GM18951 (cell line): ENCODE measurements around the gene DYNLRB1.
"Not testable (repeated sequence)": the region's sequence is repeated elsewhere in the genome, so short reads cannot be mapped to it uniquely, and the experiment has no call there.

ENCODE experiments used
- POLR2A ChIP-seq: IDR thresholded peaks from 4 replicates; pipeline ENCODE4 v1.6.1; 2011; ENCODE audit warnings: mild to moderate bottlenecking; ENCODE audit not compliant: insufficient read length, insufficient read depth; ENCODE audit errors: extremely low read depth
- in situ Hi-C: fragments of 300-500 bp; cut with MboI; formaldehyde crosslinking; loops from one replicate; pipeline ENCODE4 v1.12.0; 2022; ENCODE audit warnings: low sequenced_read_pairs, mixed read lengths, inconsistent platforms; ENCODE audit not compliant: unreplicated experiment

DYNLRB1 gene

DNA sequence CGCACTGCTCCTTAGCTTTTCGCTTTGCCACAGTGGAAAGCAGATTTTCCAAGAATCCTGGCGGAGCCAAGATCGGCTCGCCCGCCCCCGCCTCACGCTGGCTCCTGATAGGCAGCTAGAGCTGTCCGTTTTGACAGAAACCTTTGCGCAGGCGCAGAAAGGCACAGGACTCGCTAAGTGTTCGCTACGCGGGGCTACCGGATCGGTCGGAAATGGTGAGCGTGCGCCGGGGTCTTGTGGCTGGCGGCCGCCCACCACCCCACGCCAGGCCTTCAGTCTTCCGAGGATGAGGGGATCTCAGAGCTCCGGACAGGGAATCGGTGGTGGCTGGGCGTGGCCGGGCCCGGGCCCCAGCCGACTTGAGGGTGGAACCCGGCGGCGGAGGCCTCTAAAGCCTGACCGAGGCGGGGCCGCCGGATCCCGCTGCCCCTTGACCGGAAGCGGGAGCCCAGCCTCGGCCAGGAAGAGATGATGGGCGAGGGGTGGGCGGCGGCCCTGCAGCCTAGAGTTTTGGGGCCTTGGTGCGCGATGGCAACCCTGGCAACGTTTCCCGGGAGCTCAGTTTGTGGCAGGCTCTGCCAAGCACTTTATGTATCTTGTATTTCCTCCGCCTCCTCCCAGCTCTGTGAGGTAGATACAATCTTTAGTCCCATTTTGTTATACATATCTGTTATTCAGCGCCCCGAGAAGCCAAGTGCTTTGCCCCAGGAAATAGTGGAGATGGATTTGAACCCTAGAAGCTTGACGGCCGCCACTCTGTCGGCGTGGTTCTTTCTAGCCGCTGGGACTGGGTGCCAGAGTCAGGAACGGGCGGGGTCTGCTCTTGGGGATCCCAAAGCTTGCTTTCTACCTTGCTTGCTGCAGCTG lies at the start of gene DYNLRB1:
Gene DYNLRB1 (plus strand): TSS at position 176 of the 867 bp plus-strand sequence. CDS start 37 bp downstream, at position 213.
- TF ChIP-seq POLR2A, result peak; percentile 78
- in situ Hi-C loops, result loop anchor here (10.0 kb wide), 1 partner anchor 202 kb away; no protein-coding TSS in a partner anchor

- in situ Hi-C loops, result no loop called here
These were observed 47.3 kb upstream of the DYNLRB1 start for GRCh38 chr20:34468951-34469350.

GRCh38 chr20:34472246-34472925 lies 43.8 kb upstream of the DYNLRB1 start:
- in situ Hi-C loops, result no loop called here
- no peak for TF ChIP-seq POLR2A

More at GRCh38 chr20:34468951-34469350, 47.3 kb upstream of the DYNLRB1 start:
- TF ChIP-seq POLR2A, result no peak

- no peak for TF ChIP-seq POLR2A
- in situ Hi-C loops, result no loop called here
These were observed 42.8 kb upstream of the DYNLRB1 start for GRCh38 chr20:34473262-34473883.

DNA sequence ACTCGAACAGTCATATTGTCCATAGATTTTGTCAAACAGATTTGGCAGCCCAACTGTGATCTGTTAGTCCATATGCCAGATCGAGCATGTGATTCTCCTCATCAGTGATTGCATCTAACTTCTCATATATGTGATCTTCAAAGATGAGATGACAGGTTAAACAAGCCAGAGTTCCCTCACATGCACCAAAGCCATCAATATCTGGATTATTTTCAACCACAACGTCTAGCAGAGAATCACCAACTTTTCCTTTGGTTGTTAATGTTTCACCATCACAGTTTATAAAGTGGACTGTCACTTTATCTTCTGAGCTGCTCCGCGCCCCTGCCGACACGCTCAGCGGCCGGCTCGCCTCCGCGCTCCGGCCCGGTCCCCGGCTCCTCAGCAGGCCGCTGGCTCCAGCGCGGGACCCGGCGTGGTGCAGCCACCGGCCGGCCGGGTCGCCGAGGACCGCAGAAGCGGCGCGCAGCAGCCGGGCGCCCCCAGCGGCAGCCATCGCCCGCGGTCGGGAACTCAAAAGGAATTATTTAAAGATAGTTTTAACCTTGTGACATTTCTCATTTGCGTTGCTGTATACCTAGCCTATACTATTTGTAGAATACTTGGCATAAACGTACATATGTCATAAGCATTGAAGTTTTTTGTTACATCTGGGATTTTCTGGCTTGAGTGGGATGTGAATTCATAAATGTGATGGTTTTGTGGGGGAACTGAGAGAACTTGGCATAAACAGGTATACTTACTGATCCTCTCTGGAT lies 40.1 kb upstream of the DYNLRB1 start:
- TF ChIP-seq POLR2A, result no peak
- in situ Hi-C loops, result no loop called here

DNA sequence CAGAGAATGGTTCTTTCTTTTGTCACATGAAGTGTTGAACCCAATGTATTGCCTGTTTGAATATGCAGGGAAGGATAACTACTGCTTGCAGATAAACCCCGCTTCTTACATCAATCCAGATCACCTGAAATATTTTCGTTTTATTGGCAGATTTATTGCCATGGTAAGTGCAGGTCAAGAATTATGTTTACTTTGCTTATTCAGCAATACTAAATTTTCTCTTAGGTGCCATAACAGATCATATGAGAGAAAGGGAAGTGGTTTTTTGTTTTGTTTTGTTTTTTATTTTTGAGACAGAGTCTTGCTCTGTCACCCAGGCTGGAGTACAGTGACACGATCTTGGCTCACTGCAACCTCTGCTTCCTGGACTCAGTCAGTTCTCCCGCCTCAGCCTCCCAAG lies 36.6 kb upstream of the DYNLRB1 start:
- in situ Hi-C loops, result no loop called here

DNA sequence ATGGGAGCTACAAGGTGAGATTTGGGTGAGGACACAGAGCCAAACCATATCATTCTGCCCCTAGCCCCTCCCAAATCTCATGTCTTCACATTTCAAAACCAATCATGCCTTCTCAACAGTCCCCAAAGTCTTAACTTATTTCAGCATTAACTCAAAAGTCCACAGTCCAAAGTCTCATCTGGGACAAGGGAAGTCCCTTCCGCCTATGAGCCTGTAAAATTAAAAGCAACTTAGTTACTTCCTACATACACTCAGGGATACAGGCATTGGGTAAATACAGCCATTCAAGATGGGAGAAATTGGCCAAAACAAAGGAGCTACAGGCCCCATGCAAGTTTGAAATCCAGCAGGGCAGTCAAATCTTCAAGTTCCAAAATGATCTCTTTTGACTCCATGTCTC lies 34.1 kb upstream of the DYNLRB1 start:
- in situ Hi-C loops, result not testable (repeated sequence)

More for the DNA sequence above, 36.6 kb upstream of the DYNLRB1 start:
- no peak for TF ChIP-seq POLR2A

GRCh38 chr20:34483585-34484220 lies 32.5 kb upstream of the DYNLRB1 start:
- in situ Hi-C loops, result not testable (repeated sequence)

- no peak for TF ChIP-seq POLR2A
- in situ Hi-C loops, result no loop called here
These were observed 31.1 kb upstream of the DYNLRB1 start for GRCh38 chr20:34485068-34485634.

- in situ Hi-C loops, result no loop called here
These were observed 24.8 kb upstream of the DYNLRB1 start for GRCh38 chr20:34491226-34491931.

GRCh38 chr20:34491932-34492509 lies 24.2 kb upstream of the DYNLRB1 start:
- in situ Hi-C loops, result no loop called here
- no peak for TF ChIP-seq POLR2A

More at GRCh38 chr20:34491226-34491931, 24.8 kb upstream of the DYNLRB1 start:
- TF ChIP-seq POLR2A, result no peak
